Measurements from ENCODE around the gene ESRRB.

DNA sequence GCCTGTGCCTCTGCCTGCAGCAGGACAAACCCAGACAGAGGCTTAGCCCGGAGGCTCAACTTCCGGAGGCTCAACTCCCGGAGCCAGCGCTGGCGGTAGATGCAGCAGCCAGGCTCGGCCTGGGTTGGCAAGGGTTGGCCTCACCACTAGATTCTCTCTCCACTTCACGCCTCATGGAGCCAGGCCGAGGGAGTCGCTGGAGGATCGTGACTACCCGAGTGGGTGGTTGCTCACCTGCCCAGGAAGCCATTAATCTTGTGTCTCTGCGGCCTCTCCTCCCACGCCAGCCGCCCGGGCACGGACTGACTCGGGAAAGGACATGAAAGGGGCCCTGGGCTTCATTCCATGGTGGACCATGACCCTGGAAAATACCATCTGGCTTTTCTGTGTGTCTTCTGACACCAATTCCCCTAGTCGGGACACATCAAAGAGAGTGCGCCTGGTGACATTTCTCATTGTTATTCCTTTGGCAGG, 20.8 kb downstream of the ESRRB start:
- TF ChIP-seq, protein P1, sequence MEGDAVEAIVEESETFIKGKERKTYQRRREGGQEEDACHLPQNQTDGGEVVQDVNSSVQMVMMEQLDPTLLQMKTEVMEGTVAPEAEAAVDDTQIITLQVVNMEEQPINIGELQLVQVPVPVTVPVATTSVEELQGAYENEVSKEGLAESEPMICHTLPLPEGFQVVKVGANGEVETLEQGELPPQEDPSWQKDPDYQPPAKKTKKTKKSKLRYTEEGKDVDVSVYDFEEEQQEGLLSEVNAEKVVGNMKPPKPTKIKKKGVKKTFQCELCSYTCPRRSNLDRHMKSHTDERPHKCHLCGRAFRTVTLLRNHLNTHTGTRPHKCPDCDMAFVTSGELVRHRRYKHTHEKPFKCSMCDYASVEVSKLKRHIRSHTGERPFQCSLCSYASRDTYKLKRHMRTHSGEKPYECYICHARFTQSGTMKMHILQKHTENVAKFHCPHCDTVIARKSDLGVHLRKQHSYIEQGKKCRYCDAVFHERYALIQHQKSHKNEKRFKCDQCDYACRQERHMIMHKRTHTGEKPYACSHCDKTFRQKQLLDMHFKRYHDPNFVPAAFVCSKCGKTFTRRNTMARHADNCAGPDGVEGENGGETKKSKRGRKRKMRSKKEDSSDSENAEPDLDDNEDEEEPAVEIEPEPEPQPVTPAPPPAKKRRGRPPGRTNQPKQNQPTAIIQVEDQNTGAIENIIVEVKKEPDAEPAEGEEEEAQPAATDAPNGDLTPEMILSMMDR (IDR thresholded peaks at IDR 0.05; ENCODE audit: low read depth, low read length) = no peak
- TF ChIP-seq POLR2A (IDR thresholded peaks at IDR 0.05; ENCODE audit: extremely low read depth, insufficient read length) = no peak
- TF ChIP-seq, protein P2, sequence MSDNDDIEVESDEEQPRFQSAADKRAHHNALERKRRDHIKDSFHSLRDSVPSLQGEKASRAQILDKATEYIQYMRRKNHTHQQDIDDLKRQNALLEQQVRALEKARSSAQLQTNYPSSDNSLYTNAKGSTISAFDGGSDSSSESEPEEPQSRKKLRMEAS (IDR thresholded peaks at IDR 0.05; ENCODE audit: low read depth, low read length) = no peak
